MM.1S (cell line): ENCODE measurements around the gene LINGO3.

ENCODE experiments used
- DNase-seq: peaks from one replicate; pipeline ENCODE4 v3.0.0-alpha.2; 2015
- H2AFZ ChIP-seq: fragments of 300-600 bp; sonication (generic); 2 replicates; pipeline ENCODE4 v1.6.0; 2016; ENCODE audit warnings: antibody characterized with exemption, low read length
- H3F3A ChIP-seq: fragments of 300-600 bp; sonication (generic); 2 replicates; pipeline ENCODE4 v1.6.1; 2016; ENCODE audit warnings: mild to moderate bottlenecking, antibody characterized with exemption, low read length, moderate library complexity, mixed read lengths; ENCODE audit not compliant: insufficient read depth
- H3K27ac ChIP-seq: fragments of 300-600 bp; sonication (generic); 2 replicates; pipeline ENCODE4 v1.5.1; 2016; ENCODE audit warnings: mild to moderate bottlenecking, low read length
- H3K27me3 ChIP-seq: fragments of 300-600 bp; sonication (generic); replicated peaks from 2 replicates; pipeline ENCODE4 v1.6.0; 2016; ENCODE audit warnings: low read length; ENCODE audit not compliant: insufficient read depth
- H3K36me3 ChIP-seq: fragments of 300-600 bp; sonication (generic); replicated peaks from 2 replicates; pipeline ENCODE4 v1.6.1; 2016; ENCODE audit warnings: mild to moderate bottlenecking, low read length, mixed read lengths; ENCODE audit not compliant: insufficient read depth
- H3K4me1 ChIP-seq: fragments of 300-600 bp; sonication (generic); 2 replicates; pipeline ENCODE4 v1.6.1; 2016; ENCODE audit warnings: low read length, mixed read lengths
- H3K4me2 ChIP-seq: fragments of 300-600 bp; sonication (generic); 2 replicates; pipeline ENCODE4 v1.6.0; 2016; ENCODE audit warnings: low read depth, low read length
- H3K4me3 ChIP-seq: fragments of 300-600 bp; sonication (generic); 2 replicates; pipeline ENCODE4 v1.5.1; 2016; ENCODE audit warnings: low read length, mixed read lengths
- H3K79me2 ChIP-seq: fragments of 300-600 bp; sonication (generic); 2 replicates; pipeline ENCODE4 v1.6.1; 2016; ENCODE audit warnings: mixed run types, low read length, mixed read lengths
- H3K9ac ChIP-seq: fragments of 300-600 bp; sonication (generic); 2 replicates; pipeline ENCODE4 v1.6.1; 2016; ENCODE audit warnings: low read length, mixed read lengths
- H3K9me2 ChIP-seq: fragments of 300-600 bp; sonication (generic); replicated peaks from 2 replicates; pipeline ENCODE4 v1.6.1; 2016; ENCODE audit warnings: mild to moderate bottlenecking, low read length, mixed read lengths; ENCODE audit not compliant: insufficient read depth
- H3K9me3 ChIP-seq: fragments of 300-600 bp; sonication (generic); replicated peaks from 2 replicates; pipeline ENCODE4 v1.6.1; 2016; ENCODE audit warnings: mild to moderate bottlenecking, low read length, mixed read lengths; ENCODE audit not compliant: insufficient read depth
- H4K20me1 ChIP-seq: fragments of 300-600 bp; sonication (generic); 2 replicates; pipeline ENCODE4 v1.6.1; 2016; ENCODE audit warnings: mild to moderate bottlenecking, low read length, moderate library complexity, mixed read lengths; ENCODE audit not compliant: insufficient read depth
- CTCF ChIP-seq: fragments of 300-600 bp; sonication (generic); IDR thresholded peaks from 2 replicates; pipeline ENCODE4 v1.5.1; 2016; ENCODE audit warnings: antibody characterized with exemption, low read length, mixed read lengths
- EZH2 ChIP-seq: fragments of 300-600 bp; sonication (generic); optimal IDR thresholded peaks from 2 replicates; pipeline ENCODE3; 2017; ENCODE audit warnings: low read depth, mild to moderate bottlenecking, antibody characterized with exemption, low read length, mixed read lengths
- EZH2phosphoT487 ChIP-seq: fragments of 300-600 bp; sonication (generic); IDR thresholded peaks from 2 replicates; pipeline ENCODE4 v1.6.1; 2018; ENCODE audit warnings: antibody characterized with exemption, low read length

The LINGO3 gene

GRCh38 chr19:2306971-2307370, 983 bp downstream of the LINGO3 start:
- Histone ChIP-seq H3K4me3 (no peak overlapping the region), H3F3A (no peaks in the 10 kb centered on the region), H3K36me3 (no peaks in the 10 kb centered on the region), H3K27ac (no peak overlapping the region), H3K27me3 (peaks cover 90% of the 10 kb centered on the region), H2AFZ (no peak overlapping the region), H3K9me3 (no peaks in the 10 kb centered on the region), H3K4me1 (no peaks in the 10 kb centered on the region), H4K20me1 (no peaks in the 10 kb centered on the region), H3K9ac (no peak overlapping the region), H3K79me2 (no peaks in the 10 kb centered on the region), H3K4me2 (no peak overlapping the region), H3K9me2 (no peaks in the 10 kb centered on the region)
- TF ChIP-seq EZH2 (no peak), EZH2phosphoT487 (no peak), CTCF (no peak)
- DNase-seq, result no peak

- Histone ChIP-seq H3K4me1 (no peaks in the 10 kb centered on the region), H4K20me1 (no peaks in the 10 kb centered on the region), H3K4me3 (no peak overlapping the region), H3K9me3 (no peaks in the 10 kb centered on the region), H3K9me2 (no peaks in the 10 kb centered on the region), H3K36me3 (no peaks in the 10 kb centered on the region), H3K4me2 (no peak overlapping the region), H3K79me2 (no peaks in the 10 kb centered on the region), H3K9ac (no peak overlapping the region), H3K27me3 (peaks cover 91% of the 10 kb centered on the region), H2AFZ (no peak overlapping the region), H3F3A (no peaks in the 10 kb centered on the region), H3K27ac (no peak overlapping the region)
- TF ChIP-seq CTCF, result no peak
- no peak for TF ChIP-seq EZH2
- TF ChIP-seq EZH2phosphoT487, result no peak
- no peak for DNase-seq
Measured at GRCh38 chr19:2306281-2306806, 1.6 kb downstream of the LINGO3 start.

GRCh38 chr19:2305452-2306280, 2.3 kb downstream of the LINGO3 start:
- no peak overlapping the region for H3K4me3 ChIP-seq
- TF ChIP-seq EZH2 (no peak), CTCF (no peak), EZH2phosphoT487 (no peak)
- no peaks in the 10 kb centered on the region for H3K9me2 ChIP-seq
- no peak overlapping the region for H2AFZ ChIP-seq
- H3F3A ChIP-seq, result no peaks in the 10 kb centered on the region
- H3K9ac ChIP-seq, result no peak overlapping the region
- H3K27ac ChIP-seq, result no peak overlapping the region
- H3K4me1 ChIP-seq, result no peaks in the 10 kb centered on the region
- no peaks in the 10 kb centered on the region for H4K20me1 ChIP-seq
- H3K4me2 ChIP-seq, result no peak overlapping the region
- no peak for DNase-seq
- no peaks in the 10 kb centered on the region for H3K9me3 ChIP-seq
- H3K36me3 ChIP-seq, result no peaks in the 10 kb centered on the region
- H3K79me2 ChIP-seq, result no peaks in the 10 kb centered on the region
- peaks cover 93% of the 10 kb centered on the region for H3K27me3 ChIP-seq
